Measurements from ENCODE around the gene MAP3K10.
A peak's percentile ranks its signal among the peaks of the same experiment; 100 is the strongest.
"Not testable (repeated sequence)": the region's sequence is repeated elsewhere in the genome, so short reads cannot be mapped to it uniquely, and the experiment has no call there.

MAP3K10 gene

DNA sequence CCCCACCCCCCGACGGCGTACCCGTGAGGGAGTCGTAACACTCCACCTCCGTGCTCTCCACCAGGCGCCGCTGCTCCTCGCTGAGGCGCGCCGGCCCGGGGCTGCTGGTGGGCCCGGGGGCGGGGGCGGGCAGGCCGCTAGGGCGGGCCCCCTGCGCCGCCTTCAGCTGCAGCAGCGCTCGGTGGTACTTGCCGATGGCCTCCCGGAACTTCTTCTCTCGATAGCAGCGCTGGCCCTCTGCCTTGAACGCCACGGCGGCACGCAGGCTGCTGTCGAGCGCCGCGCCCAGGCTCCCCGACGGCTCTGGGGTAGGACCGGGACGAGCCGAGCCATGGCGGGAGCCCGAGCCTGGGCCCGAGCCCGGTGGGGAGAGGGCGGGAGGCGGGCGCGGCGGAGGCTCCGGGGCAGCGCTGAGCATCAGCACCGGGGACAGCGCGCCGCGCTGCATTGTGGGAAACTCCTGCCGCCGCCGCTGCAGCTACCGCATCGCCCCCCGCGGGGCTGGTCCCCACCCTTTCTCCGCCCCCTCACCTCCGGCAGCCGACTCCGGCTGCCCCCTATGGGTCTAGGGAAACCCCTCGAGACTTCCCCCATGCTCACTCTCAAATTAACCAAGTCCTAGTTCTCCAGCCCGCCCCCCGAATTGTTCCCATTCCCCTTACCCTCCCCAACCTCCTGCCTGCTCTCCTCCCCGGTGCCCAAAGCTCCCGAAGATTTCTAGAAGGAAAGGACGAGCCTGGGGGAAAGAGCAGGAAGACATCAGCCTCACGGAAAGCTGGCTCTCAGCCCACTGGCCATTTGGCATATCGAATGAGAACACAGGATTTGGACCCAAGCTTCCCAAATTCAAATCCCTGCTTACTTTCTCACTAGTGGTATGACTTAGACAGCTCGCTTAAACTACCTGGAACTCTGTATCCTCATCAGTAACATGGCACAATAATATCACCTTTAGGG, 27.0 kb downstream of the MAP3K10 start, which contains the start of gene TTC9B:
TTC9B (minus strand) TSS at position 451 of the 957 bp plus-strand sequence; CDS start at position 448, 3 bp downstream.
- no peak for DNase-seq

GRCh38 chr19:40219029-40219428, 27.8 kb downstream of the MAP3K10 start:
- not testable (repeated sequence) for DNase-seq

DNA sequence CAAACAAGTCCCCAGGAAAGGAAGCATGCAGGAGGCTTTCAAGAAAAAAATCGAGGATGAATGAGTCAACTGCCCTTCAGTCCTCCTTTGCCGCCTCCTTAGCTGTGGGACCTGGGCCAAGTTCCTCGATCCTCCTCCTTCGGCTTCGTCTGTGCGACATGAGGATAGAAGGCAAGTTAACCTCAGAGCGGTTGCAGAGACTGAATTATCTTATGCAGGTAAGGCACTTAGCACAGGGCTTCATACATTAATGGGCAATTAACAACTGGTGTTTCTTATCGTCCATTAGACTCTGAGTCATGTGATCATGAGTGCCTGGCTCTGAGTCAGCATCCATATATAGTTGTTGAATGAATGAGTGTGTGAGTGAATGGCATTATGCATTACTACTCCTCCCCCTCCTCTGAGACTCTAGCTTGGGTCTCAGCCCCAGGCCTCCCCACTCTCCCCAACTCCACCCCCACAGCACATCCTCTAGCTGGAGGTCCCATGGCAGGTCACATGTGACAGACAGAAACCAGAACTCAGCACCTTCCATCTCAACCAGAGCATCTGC, 28.6 kb downstream of the MAP3K10 start:
- DNase-seq = no peak

DNA sequence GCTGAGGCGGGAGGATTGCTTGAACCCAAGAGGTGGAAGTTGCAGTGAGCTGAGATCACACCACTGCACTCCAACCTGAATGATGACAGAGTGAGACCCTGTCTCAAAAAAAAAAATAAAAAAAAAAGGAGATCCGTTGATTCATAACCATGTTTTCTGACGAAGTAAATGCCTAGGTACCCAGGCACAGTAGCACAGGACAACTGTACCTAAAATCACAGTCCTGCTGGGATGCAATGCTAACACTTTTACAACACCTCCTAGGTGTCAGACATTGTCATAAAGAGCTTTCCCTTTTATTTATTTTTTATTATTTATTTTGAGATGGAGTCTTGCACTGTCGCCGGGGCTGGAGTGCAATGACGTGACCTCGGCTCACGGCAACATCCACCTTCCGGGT, 29.4 kb downstream of the MAP3K10 start:
- no peak for DNase-seq

DNA sequence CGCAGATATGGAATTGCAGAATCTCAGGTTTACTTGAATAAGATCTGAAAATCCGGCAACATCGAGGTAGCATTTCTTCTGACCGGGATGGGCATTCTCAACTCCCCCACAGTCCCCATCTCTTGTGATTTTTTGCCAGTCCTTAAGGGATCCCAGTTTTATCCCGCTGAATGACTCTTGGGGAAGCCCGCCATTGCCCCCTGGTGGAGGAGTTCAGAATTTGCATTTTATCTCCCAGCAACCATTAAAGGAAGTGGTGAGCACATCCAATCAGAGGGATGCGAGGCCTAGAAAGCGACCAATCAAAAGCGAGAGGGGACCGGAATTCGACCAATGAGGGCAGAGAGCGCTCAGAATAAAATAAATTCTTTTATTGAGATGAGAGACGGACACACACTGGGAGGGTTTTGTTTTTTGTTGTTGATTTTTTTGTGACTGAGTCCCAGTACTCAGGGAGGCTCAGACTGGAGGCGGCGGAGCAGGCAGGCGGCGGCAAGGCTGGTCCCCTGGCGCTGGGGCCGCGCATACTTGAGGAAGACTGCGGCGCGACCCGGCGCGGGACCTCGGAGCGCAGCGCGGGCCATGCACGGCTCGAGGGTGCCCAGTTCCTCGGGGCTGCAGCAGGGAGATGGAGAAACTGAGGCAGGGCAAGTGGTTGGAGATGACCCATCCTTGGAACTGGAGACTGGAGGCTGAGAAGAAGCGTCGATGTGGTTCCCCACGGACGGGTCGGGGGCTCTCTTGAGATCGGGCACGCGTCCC, 30.8 kb downstream of the MAP3K10 start:
- DNase-seq = peak; percentile 46 to 61 (median 50)

GRCh38 chr19:40223135-40223822, 32.1 kb downstream of the MAP3K10 start:
- DNase-seq = peak in 1 of 4 experiments; percentile 15

DNA sequence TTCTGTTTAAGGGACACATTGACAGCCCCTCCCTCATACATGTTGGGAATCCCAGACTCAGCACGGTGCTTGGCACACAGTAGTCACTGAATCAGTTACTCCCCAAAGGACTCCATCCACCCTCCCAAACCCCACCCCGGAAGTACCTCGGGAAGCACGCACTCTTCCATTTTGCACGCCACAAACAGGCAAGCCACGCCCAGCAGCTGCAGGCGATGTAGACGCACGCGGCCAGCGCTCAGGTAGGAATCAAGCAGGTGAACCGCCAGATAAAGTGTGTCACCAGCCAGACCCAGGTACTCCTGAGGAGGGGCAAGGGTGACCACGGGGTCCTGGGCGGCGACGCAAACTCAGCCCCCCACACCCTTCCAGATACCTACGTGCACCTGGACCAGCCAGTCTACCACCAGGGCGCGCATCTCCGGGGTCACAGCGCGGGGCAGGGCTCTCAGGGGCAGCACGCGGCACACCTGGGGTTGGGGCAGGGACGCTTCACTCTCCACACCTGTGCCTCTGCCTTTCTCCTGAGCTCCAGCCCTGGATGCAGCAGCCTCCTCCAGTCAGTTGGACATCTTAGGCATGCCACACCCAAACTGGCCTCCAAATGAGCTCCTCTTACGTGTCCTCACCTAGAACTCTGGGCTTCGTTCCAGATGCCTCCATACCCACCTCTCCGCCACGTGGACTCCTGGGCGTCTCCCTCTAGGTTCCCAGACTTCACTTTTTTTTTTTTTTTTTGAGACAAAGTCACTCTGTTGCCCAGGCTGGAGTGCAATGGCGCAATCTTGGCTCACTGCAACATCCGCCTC, 33.3 kb downstream of the MAP3K10 start:
- no peak for DNase-seq

GRCh38 chr19:40225440-40226305, 34.4 kb downstream of the MAP3K10 start:
- no peak for DNase-seq

DNA sequence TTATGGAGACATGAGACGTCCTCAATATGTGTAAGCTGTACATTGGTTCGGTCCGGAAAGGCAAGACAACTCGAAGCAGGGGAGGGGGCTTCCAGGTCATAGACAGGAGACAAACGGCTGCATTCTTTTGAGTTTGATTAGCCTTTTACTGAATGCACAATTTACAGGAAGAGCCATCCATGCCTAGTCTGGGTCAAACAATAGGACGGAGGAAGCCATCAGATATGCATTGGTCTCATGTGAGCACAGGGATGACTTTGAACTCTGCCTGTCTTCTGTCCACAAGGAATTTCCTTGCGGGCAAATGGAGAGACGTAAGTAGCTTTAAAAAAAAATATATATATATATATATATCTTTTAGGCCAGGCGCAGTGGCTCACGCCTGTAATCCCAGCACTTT, 37.1 kb downstream of the MAP3K10 start:
- no peak for DNase-seq

- no peak for DNase-seq
Observed at GRCh38 chr19:40228863-40229262, 37.6 kb downstream of the MAP3K10 start.

DNA sequence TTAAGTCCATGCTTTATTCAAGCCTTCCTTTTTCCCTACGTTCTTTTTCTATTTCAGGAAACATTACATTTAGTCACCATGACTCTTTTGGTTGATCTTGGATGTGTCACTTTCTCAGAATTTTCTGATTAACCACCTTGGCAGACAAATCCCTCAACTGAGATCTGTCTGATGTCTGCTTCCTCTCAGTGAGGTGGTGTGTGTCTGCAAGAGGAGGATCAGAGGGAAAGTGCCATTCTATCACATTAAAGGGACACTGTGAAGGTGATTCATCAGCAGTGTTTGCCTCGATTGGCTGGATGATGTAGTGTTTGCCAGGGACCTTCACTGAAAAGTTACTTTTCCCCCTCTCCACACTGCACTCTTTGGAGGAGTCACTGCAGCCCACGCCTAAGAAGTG, 38.3 kb downstream of the MAP3K10 start:
- no peak for DNase-seq

DNA sequence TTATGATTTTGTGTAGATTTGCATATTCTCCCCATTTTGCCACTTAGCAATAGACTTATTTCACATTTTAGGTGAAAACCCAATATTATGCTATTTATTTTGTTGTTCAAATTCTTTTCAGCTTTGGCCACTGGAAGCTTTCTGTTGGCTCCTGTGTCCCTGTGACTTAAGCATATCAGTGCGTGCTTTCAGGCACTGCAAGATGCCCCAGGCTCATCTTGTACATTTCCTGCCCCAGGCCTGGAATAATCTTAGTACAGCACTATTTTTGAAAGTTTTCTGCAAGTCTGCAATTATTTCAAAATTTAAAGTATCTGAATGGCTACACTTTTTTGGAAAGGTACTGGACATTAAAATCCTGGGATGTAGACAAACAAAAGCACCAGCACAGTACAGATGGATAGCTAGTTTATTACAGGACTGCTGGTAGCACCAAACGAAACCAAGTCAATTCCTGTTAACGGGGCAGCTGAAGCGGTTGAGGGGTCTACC, 38.7 kb downstream of the MAP3K10 start:
- DNase-seq = no peak

DNA sequence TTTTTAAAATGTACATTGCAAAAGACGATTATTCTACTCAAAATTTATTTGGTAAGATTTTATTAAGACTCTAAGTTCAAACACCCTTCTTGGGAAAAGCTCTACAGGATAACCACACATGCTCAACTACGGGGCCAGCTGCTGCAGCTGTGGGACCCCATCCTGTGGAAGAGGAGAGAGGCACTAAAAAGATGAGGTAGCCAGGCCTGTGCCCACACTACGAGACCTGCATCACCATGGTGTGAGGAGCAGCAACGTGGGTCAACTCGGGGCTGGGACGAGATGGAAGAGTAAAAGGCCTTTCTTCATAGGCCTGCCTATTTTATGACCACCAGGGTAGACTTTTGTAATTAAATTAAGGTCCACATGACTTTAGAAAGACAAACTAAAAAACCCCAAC, 39.8 kb downstream of the MAP3K10 start:
- no peak for DNase-seq

- DNase-seq = no peak
Observed at GRCh38 chr19:40231544-40232424, 40.6 kb downstream of the MAP3K10 start.

GRCh38 chr19:40232479-40232878, 41.3 kb downstream of the MAP3K10 start:
- DNase-seq = no peak

DNA sequence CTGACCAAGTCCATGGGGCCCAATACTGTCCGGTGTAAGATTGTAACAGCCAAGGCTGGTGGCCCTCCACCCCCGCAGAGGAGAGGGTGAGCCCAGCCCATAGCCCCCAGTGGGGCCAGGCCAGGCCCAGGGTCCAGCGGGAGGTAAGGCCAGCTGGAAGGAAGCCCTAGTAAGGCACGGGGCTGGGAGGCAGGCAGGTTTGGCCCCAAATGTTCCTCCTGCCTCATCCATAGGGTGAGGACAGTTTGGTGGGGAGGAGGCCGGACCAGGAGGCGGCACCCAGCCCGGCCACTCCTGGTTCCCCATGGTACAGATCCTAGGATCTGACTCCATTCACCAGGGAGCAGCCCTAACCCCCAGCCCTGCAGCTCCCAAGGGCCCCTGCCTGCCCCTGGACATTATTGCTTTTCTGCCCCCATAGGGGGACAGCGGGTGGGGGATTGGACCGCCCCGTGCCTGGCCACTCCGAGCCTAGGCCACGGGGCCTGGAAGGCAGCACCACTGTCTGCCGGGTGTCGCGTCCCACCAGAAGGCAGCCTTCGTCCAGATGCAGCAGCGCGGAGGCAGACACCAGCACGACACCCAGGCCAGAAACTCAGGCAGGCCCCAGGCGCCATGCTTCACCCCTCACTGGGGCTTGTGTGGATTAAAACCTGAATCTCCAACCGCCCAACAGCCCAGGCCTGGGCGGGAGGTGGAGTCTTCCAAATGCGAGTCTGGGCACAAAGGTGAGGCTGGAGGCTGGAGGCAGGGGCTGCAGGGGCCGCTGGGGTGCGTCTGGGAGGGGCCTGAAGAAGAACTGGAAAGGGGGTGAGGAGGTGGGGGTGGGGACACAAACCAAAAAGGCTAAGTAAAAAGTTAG, 42.0 kb downstream of the MAP3K10 start:
- no peak for DNase-seq

GRCh38 chr19:40233811-40234389, 42.7 kb downstream of the MAP3K10 start:
- no peak for DNase-seq
